C1 segment of cervical spinal cord (tissue), 14 donors: ENCODE measurements around the gene EIF4H.

Experiments used
- DNase-seq, 14 donors: peaks; one replicate each; lab custom pipeline; 2025; lab: John Stamatoyannopoulos, UW

EIF4H gene

DNA sequence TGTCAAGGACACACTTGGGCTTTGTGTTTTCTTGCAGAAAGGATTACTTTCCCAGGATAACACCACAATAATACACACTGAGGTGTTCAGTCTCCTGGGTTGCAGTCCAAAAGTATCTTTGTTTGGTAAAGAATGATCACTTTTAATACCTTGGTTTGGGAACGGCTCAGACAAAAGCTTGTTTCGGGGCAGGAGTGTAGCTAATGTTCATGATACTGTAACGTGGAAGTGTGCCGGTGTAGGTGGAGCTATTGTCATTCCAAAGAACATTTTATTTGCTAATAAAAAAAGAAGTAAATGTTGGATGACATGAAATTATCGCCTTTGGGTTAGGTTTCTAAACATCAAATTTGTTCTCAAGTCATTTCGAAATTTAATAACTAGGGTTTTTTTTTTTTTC lies 1.2 kb downstream of the EIF4H start:
- DNase-seq, result no peak

DNA sequence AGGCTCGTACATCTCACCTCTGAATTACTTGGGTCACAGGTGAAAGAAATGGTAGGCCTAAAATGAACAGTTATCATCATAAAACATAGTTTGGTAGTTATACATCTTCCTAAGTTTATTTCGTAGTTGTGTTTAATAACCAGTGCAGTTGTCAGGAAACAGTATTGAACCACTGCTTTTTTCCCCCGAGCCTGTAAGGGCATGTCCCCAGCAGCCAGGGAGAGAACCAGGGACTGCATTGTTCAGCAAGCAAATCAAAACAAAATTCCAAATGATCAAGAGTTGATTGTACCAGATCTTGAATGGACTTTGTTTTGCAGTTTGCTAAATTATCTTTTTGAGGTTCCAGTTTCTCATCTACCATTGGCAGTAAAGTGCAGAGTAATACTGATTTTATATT lies 2.4 kb downstream of the EIF4H start:
- no peak for DNase-seq

DNA sequence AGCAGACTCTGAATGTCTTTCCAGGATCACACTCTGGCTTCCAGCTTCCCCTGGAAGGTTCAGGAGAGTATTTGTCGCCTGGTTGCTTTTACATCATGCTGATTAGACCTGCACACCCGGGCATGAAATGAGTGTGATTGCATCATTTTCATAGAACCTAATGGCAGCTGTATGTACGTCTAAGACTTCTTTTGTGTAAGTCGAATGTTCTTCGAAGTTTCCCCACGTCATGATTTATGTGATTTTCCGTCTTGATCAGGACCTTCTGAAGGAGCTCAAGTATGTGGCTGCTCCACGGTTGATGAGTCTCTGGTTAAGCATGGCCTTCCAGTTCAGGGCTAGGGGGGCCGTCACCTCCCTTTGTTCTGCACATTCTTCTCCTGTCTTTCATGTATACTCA lies 4.5 kb downstream of the EIF4H start:
- DNase-seq, result peak in 2 of 14 donors; percentile 0 to 5

DNA sequence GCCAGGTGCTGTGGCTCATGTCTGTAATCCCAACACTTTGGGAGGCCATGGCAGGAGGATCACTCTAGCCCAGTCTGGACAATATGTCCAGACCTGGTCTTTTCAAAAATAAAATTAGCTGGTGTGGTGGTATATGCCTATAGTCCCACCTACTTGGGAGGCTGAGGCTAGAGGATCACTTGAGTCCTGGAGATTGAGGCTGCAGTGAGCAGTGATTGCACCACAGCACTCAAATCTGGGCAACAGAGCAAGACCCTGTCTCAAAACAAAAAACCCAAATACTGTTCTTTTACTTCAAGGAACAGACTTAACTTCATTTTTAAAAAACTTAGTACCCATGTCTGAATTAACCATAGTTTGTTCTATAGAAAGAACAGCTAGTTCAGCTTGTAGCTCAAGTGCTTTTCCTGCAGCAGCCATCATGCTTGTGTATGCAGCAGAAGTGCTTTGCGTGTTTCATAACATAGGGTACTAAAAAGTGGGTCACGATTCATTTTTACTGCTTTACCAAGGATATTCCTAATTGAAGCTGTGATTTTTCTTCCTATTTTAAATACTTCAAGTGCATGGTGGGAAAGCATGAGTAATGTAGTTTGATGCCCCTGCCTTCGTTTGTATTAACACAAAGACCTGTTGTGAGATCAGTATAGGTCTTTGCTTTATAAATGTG lies 5.9 kb downstream of the EIF4H start:
- DNase-seq, result no peak

DNA sequence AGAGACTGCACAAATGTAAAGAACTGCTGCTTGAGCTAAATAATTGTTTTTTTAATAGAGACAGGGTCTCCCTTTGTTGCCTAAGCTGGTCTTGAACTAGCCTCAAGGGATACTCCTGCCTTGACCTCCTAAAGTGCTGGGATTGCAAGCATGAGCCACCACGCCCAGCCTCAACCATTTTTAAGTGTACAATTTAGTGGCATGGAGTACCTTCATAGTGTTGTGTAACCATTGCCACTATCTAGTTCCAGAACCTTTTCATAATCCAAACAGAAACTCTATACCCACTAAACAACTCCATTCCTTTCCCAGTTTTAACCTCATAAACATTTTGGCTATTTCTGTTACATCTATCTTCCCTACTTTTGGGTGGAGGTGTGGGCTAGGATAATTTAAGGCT lies 6.7 kb downstream of the EIF4H start:
- no peak for DNase-seq

DNA sequence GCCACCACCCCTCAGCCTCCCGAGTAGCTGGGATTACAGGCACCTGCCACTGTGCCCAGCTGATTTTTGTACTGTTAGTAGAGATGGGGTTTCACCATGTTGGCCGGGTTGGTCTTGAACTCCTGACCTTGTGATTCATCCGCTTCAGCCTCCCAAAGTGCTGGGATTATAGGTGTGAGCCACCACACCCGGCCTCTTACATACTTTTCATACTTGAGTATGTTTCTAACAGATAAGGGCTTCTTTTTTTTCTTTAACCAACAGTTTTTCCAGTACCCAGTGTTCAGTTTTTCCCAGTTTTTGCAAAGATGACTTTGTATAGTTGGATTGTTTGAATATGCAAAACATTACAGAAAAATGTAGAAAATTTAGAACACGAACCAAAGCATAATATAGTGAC lies 7.7 kb downstream of the EIF4H start:
- DNase-seq, result no peak

DNA sequence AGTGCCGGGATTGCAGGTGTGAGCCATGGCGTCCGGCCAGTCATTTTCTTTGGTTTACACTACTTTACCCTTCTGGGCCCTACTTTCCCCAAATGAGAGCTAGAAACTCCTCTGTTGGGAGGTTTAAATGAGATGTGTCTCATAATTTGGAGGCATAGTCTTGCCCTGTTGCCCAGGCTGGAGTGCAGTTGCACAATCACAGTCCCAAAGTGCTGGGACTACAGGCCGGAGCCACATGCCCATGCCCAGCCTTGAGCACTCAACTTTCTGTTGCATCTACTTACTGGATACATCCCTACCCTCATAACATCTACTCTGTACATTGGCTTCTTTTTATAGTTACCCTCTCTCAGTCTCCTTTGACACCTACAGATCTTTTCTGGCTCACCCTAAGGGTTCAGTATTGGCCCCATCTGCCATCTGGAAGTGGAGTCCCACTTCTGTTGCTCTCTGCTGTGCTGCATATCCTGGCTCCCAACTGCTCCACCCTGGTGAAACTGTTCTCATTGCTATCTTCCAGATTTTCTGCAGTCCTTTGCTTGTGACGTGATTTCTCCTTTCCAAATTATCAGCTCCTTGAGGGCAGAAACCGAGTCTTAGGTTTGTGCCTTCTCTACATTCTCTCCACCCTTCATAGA lies 8.4 kb downstream of the EIF4H start:
- peak in 1 of 14 donors; percentile 41 for DNase-seq

DNA sequence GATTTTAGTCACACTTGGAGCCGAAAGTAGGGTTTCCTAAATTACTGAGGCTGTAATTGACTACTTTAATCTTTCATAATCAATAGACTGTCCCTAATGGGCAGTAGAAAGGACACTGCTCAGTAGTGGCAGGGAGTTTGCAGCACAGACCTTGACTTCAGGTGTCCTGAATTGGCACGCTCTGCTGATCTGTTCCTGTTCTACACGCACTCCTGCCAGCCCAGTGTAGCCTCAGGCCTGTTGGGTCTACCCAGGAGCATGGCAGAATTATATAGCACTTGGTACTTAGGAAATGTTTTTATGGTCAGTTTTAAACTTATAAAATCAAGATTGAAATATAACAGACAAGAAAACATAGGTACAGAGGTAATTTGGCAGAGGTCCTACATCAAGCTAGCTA lies 9.0 kb downstream of the EIF4H start:
- peak in 1 of 14 donors; percentile 41 for DNase-seq

DNA sequence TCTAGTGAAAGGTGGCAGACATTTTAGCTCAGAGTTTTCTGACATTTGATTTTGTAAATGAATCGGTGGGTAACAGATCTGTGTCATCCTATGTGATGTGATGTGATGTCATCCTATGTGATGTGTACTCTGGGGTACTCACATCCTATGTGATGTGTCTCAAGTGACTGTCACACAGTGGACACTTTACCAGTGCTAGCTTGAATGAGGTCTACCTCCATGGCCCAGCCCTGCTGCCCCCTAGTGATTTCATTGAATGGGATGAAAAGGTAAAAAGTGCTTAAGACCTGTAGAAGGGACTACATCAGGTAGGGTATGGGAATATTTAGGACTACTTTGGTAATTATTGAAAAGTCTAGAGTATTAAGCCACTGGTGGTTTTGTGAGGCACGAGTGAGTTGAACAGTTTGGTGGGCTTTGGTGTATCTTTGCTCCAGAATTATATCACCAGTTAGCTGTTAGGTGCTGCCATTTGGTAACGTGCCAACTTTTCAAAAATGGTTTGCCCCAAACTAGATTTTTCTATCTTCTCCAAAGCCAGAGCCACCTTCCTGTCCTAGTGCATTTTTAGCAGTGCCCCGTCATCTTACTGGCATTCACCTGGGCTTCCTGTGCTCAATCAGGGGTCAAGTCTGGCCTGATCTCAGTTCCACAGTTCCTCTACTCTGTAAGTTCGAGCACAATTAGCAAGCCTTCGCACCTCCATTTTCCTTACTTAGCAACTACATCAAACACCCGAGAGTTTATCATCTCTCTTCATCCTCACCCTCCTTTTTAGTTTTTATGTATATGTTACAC lies 9.7 kb downstream of the EIF4H start:
- DNase-seq, result no peak

DNA sequence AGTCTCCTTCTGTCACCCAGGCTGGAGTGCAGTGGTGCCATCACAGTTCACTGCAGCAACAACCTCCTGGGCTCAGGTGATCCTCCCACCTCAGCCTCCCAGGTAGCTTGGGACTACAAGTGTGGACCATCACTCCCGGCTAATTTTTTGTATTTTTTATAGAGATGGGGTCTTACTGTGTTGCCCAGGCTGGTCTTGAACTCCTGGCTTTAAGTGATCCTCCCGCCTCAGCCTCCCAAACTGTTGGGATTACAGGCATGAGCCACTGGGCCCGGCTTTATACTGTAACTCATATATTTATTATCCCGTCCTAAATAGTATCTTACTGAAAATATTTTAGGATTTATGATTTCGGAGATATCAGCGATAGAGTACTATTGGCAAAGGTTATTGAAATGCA lies 10.9 kb downstream of the EIF4H start:
- no peak for DNase-seq

DNA sequence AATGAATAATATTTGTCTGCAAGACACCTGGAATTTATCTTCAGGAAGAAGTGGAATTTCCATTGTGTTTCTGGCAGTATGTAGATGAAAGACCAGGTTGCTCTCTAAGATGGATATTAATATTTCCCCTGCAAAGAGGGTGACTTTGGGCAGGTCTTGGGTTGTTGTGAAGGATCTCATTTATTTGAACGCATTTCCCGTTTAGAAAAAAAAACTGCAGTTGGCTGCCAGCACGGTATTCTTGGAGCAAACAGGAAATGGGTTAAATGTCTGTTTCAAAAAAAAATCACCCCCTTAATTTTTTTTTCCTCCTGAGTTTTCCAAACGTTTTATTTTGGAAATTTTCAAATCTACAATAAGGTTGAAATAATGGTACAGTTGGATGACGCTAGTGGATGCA lies 11.5 kb downstream of the EIF4H start:
- no peak for DNase-seq

DNA sequence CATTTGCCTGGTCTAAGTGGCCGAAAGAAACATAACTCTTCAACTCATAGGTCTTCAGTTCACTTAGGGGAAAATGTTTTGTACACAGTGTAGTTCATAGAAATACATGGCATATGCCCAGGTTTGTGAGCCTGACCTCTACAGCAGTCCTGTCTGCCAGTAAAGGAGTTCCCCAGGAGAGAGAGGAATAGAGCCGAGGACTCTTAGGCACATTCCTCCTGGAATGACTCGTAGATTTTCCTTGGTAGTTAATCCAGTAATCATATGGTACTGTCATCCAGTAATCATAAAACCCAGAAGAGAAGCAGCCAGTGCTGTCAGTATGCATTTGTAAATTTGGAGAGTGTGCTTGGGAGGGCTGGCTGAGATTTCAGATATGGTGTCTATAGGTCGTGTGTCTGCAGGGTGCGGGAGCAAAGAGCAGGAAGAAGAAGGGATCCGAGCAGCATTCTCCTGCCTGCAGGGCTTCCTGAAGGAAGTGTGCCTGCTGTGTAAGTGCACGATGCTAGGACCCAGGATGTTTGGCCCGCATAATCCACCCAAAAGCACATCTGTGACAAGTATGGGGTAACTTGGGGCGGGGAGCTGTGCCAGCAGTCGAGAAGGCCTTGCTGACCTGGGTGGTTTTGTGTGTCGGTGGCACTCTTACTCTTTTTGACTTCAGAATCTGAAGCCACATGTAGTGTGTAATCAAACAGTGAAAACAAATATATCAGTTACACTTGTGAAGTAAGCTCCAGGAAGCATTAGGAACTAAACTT lies 13.9 kb downstream of the EIF4H start:
- DNase-seq, result no peak

DNA sequence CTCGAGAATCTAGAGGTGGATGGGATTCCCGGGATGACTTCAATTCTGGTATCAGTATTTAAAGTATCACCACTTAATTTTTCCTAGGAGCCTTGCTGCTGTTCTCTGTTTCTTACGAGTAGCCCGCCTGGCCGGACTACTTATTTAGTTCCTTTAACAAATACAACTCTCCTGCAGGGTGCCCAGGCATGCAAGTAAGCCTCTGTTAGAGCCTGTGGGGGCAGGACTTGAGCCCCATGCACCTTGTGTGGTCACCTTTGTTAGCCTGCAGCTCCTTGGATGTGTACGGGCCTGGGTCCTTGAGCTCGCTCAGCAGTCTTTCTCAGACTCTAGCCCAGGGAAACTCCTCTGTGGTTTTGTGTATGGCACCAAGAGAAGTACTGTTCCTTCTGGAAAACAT lies 16.1 kb downstream of the EIF4H start:
- DNase-seq, result no peak

DNA sequence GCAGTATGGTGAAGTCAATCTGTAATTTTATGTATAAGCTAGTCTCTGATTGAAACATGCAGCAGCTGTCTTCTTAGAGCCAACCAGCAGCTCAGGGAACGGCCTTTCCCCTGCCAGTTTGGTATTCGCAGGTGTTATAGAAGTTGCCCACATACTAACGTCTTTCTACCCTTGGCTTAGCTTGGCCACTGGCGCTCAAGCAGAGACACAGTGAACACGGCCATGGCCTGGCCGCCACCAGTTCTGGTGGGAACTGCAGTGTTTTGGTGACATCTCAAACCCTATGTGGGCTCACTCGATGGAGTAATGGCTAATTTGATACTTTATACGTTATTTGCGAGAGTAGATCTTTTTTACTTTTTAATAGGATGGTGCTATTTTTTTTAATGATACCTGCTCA lies 17.1 kb downstream of the EIF4H start:
- DNase-seq, result no peak

DNA sequence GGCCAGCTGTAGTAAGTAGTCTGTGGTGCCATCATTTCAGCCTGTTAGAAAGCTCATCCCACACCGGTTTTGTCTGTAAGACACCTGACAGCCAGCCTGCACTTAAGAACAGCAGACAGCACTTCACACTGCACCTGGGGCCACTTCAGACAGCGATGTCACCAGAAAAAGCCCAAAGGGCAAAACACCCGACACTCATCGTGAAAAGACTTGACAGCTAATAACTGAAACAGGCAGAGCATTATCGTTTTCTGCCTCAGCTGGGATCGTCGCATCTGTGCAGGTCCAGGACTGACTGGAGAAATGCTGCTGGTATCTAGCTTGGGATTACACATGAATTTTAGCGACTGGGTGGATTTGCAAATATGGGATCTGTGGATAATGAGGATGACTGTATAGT lies 18.9 kb downstream of the EIF4H start:
- DNase-seq, result no peak

DNA sequence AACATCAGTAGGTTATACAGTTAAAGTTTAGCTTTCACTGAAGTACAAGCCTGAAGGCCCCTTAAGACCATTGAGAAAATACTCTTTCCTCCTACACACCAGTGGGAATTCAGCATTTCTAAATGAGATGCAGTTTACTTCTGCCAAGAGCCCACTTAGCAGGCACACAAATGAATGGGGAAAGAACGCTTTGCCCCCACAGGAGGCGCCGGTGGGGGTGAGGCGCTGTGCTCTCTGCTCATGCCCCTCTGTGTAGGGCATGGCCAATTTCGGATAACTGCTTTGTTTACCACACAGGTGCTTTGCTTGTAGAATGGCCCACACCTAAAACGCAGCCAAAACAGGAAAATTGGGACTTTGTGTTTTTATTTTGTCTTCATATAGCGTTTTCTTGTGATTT lies 19.8 kb downstream of the EIF4H start:
- no peak for DNase-seq

DNA sequence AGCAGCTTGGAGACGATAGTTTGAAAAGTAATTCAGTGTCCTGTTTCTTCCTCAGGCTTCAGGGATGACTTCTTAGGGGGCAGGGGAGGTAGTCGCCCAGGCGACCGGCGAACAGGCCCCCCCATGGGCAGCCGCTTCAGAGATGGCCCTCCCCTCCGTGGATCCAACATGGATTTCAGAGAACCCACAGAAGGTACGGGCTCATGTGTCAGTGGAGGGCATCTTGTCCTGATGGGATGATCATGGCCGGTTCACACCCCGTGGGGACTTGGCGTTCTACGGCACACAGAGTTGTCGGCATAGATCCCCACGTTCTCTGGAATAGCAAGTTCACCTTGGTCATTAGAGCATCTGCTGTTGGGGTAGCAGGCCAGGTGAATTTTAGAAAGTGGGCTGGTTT lies 20.5 kb downstream of the EIF4H start:
- DNase-seq, result no peak

DNA sequence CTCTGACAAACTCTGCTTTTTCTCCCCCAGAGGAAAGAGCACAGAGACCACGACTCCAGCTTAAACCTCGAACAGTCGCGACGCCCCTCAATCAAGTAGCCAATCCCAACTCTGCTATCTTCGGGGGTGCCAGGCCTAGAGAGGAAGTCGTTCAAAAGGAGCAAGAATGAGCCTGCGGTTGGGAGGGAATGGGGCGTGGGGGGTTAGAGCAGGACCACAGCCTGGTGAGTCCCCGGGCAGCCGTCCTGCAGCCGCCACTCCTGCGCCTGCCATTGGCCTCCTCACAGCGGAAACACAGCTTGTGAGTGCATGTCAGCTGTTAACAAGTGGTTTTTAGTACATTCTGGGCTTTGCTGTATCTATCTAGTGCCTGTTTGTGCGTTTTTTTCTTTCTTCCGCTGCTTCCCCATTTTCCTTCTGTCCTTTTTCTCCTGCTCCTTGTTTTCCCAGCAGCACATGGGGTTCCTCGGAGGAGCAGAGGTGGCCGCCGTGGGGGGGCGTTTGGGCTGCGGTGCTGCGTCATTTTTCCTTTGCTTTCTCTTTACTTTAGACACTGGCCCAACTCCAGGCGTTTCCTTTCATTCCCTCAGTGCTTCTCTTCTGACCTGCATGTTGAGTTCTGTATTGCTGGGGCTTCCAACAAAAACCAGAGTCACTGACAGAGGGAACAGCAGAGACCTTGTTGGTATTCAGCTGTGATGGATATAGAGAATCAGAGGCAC lies 21.1 kb downstream of the EIF4H start:
- peak in 1 of 14 donors; percentile 20 for DNase-seq

DNA sequence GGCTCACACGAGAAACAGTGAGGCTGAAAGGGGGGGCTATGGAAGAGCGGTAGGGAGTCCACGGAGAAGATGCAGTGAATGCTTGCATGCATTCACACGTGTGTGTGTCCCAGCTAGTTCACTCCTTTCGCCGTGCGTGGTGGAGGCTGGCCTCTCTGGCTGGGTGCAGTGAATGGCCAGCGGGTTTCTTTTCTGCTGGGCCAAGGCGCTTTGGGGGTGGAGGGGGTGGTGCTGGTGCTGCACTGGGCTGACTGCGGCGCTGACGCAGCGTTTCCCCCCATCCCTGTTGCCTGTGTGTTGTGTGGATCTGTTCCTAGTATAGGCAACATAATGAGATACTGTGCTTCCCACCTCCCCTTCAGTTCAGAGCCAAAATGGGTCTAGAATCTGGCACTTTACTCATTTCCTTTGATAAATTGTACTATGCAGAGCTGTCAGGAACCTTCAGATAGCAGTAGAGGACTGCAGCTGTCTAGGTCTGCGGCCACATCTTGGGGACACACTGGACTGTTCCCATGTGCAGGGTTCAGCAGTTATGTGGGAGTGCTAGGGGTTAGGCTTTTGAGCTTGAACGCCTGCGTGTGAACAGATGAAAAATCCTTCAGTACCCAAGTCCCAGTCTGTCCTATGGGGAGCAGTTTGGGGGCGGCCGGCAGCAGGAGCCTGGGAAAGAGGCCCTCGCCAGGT lies 22.0 kb downstream of the EIF4H start:
- peak in 6 of 14 donors; percentile 14 to 57 (median 20) for DNase-seq

DNA sequence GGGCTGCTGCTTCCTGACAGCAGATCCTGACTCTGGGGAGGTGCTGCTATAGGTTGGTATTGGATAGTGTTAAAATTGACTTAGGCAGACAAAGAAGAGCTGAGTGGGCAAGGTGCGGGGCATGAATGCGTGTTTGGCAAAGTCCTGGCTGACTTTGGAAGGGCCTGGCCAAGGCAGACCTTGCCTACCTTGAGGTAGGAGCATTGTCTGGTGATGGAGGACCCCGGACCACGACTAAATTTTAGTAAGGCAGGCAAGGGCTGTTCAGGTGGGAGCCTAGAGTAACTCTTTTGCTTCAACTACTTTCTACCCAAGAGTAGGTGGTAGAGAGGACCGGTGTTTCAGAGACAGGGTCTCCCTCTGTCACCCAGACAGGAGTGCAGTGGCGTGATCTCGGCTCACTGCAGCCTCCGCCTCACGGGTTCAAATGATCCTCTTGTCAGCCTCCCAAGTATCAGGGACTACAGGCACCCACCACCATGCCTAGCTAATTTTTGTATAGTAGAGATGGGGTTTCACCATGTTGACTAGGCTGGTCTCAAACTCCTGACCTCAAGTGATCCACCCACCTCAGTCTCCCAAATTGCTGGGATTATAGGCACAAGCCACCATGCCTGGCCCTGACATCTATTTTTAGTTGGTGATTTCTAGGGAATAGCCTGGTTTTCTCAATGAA lies 23.4 kb downstream of the EIF4H start:
- DNase-seq, result no peak
